Stimulated activated naive CD8-positive, alpha-beta T cell treated with anti-CD3 and anti-CD28 coated beads, Interleukin-15, Interleukin-2, amounts not matched to agents 100 ng/mL and 50 ng/mL, for 24 hours (primary cell): Measurements from ENCODE around the gene DIAPH3.
"Not testable (repeated sequence)": the region's sequence is repeated elsewhere in the genome, so short reads cannot be mapped to it uniquely, and the experiment has no call there.

ENCODE experiments used
- H3K27ac Mint-ChIP-seq: one replicate; pipeline ENCODE4 v1.8.0; 2021; ENCODE audit warnings: mild to moderate bottlenecking, mixed read lengths
- H3K27me3 Mint-ChIP-seq: one replicate; pipeline ENCODE4 v1.8.0; 2021; ENCODE audit warnings: mixed read lengths
- H3K36me3 Mint-ChIP-seq: one replicate; pipeline ENCODE4 v1.8.0; 2021; ENCODE audit warnings: low read depth, mixed read lengths
- H3K4me1 Mint-ChIP-seq: one replicate; pipeline ENCODE4 v1.8.0; 2021; ENCODE audit warnings: low read depth, mixed read lengths
- H3K4me3 Mint-ChIP-seq: one replicate; pipeline ENCODE4 v1.8.0; 2021; ENCODE audit warnings: mild to moderate bottlenecking, mixed read lengths
- H3K9me3 Mint-ChIP-seq: one replicate; pipeline ENCODE4 v1.8.0; 2021; ENCODE audit warnings: mixed read lengths

DIAPH3 gene

DNA sequence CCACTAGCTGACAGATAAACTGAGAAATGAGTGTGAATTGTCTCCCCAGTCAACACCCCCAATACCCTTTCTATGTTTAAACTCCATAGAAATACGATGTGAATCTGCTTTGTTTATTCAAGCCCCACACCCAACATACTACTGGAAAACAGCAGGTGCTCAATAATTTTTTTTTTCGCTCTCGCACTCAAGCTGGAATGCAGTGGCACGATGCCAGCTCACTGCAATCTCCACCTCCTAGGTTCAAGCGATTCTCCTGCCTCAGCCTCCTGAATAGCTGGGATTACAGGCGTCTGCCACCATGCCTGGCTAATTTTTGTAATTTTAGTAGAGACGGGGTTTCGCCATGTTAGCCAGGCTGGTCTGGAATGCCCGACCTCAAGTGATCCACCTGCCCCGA is 123.1 kb downstream of the DIAPH3 start:
- not testable (repeated sequence) for H3K36me3 Mint-ChIP-seq, H3K27ac Mint-ChIP-seq, H3K27me3 Mint-ChIP-seq, H3K4me3 Mint-ChIP-seq, H3K4me1 Mint-ChIP-seq, H3K9me3 Mint-ChIP-seq

DNA sequence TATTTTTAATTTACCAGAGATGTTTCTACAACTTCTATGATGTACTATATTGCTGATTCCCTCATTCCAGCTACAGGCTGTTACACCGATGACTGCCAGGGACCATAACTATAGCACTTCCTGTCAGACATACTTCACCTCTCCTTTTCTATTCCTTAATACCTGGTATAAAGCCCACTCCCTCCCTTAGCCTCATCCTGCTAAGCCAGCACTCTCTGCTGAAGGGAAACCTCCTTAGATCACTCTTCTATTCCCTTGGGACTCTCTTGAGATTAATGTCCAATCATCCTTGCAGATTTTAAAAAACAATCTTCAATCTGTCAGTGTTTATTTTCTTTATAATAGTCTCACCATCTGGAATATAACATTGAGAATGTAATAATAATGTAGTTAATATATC is 127.9 kb downstream of the DIAPH3 start:
- Mint-ChIP-seq H3K27ac (no peak overlapping the region), H3K36me3 (peaks cover 9% of the 10 kb centered on the region), H3K9me3 (no peaks in the 10 kb centered on the region), H3K4me1 (no peaks in the 10 kb centered on the region), H3K27me3 (no peaks in the 10 kb centered on the region), H3K4me3 (no peak overlapping the region)

DNA sequence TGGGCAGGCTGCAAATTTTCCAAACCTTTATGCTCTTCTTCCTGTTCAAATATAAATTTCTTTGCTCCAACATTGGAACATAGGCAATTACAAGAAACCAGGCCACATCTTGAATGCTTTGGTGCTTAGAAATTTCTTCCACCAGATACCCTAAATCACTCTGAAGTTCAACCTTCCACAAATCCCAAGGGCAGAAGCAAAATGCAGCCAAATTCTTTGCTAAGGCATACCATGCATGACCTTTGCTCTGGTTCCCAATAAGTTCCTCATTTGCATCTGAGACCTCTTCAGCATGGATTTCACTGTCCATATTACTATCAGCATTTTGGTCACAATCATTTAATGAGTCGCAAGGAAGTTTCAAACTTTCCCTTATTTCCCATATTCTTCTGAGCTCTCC is 130.9 kb downstream of the DIAPH3 start:
- Mint-ChIP-seq H3K36me3 (peaks cover 9% of the 10 kb centered on the region), H3K9me3 (no peaks in the 10 kb centered on the region), H3K27me3 (no peaks in the 10 kb centered on the region), H3K4me3 (no peak overlapping the region), H3K27ac (no peak overlapping the region), H3K4me1 (no peaks in the 10 kb centered on the region)

DNA sequence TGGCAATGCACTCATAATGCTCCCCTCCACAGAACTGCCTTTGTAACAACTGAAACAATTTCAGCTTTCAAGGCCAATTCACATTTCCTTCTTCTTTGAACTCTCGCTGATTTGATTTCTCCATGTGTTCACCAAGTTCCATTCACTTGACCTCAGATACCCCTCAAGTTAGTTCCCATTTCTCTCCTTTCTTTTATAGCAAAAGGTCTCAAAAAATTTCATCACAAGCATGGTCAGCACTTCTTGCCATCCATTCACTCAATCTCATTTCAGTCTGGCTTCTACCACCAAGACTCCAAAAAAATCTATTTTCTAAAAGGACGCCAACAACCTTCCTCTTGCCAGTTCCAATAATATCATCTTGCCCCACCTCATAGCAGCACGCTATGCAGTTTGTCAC is 135.7 kb downstream of the DIAPH3 start:
- Mint-ChIP-seq H3K9me3 (peaks cover 9% of the 10 kb centered on the region), H3K36me3 (peaks cover 9% of the 10 kb centered on the region), H3K4me3 (no peak overlapping the region), H3K4me1 (no peaks in the 10 kb centered on the region), H3K27me3 (no peaks in the 10 kb centered on the region), H3K27ac (no peak overlapping the region)

DNA sequence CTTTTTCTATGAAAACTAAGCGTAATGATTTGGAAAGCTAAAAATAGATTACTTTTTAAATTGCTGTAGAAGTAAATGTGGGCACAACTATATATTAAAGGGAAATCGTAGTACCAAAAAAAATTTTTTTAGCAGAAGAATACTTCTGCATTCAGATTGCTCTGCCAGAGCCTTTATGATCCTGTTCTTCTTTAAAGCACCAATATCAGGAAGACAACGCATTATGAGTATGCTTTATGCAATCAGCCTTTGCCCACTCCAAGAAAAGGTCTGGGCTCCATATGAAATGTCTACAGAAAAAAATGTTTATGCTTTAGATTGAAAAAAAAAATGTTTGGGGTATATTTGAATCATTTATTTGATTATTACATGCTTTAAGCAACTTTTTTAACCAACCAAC is 137.4 kb downstream of the DIAPH3 start:
- no peaks in the 10 kb centered on the region for H3K4me1 Mint-ChIP-seq
- H3K4me3 Mint-ChIP-seq: no peak overlapping the region
- peaks cover 9% of the 10 kb centered on the region for H3K36me3 Mint-ChIP-seq
- H3K27me3 Mint-ChIP-seq: no peaks in the 10 kb centered on the region
- peaks cover 9% of the 10 kb centered on the region for H3K9me3 Mint-ChIP-seq
- H3K27ac Mint-ChIP-seq: no peak overlapping the region

DNA sequence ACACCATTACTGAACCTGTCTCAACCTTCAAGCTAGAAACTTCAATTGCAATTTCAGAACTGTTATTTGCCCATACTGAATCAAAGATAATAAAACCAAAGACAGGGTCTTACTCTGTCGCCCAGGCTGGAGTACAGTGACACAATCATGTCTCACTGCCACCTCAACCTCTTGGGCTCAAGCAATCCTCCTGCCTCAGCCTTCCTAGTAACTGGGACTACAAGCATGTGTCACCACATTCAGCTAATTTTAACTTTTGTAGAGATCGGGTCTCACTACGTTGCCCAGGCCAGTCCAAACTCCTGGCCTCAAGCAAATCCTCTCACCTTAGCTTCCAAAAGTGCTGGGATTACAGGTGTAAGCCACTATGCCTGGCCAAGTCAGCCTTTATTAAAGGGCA is 143.4 kb downstream of the DIAPH3 start:
- H3K27me3 Mint-ChIP-seq: no peaks in the 10 kb centered on the region
- peaks cover 9% of the 10 kb centered on the region for H3K36me3 Mint-ChIP-seq
- H3K4me3 Mint-ChIP-seq: no peak overlapping the region
- no peak overlapping the region for H3K27ac Mint-ChIP-seq
- no peaks in the 10 kb centered on the region for H3K4me1 Mint-ChIP-seq
- H3K9me3 Mint-ChIP-seq: peaks cover 13% of the 10 kb centered on the region

DNA sequence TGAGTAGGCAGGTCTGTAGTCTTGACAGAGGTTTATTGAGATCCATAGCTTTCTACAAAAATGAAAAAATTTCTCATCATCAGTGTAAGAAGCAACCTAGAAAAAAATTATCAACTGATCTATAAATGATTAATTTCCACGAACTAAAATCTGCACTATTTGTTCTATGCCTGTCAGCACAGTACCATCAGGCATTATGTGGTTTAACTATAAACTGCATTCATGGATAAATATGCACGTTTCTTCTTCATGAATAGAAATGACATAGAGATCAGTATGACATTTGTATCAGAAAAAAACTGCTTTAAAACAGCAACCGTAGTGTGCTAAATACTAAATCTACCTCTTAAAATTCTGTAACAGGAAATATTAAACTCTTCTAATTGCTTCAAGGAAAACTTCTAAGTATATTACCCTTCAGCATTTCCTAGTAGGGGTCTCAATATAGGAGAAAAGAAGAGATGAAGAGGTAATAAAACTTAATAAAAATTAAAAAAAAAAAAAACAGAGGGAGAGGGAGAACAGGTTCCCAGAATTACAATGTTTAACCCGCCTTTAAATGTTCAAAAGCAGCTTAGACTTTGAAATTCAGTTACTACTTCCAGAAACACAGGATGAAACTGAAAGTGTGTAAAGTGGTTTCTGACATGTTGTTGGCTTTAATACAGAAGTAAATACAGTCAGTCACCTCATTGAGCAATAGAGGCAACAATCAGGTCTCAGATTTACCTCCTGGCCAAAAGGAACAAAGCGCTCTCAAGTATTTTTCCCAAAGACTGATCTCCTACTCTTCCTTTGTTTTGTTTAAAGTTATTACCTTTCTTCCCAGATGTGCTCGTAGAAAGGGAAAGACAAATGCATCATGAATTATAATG is 144.4 kb downstream of the DIAPH3 start:
- peaks cover 9% of the 10 kb centered on the region for H3K9me3 Mint-ChIP-seq
- H3K36me3 Mint-ChIP-seq: peaks cover 4% of the 10 kb centered on the region
- no peak overlapping the region for H3K27ac Mint-ChIP-seq
- no peak overlapping the region for H3K4me3 Mint-ChIP-seq
- no peaks in the 10 kb centered on the region for H3K27me3 Mint-ChIP-seq
- no peaks in the 10 kb centered on the region for H3K4me1 Mint-ChIP-seq

DNA sequence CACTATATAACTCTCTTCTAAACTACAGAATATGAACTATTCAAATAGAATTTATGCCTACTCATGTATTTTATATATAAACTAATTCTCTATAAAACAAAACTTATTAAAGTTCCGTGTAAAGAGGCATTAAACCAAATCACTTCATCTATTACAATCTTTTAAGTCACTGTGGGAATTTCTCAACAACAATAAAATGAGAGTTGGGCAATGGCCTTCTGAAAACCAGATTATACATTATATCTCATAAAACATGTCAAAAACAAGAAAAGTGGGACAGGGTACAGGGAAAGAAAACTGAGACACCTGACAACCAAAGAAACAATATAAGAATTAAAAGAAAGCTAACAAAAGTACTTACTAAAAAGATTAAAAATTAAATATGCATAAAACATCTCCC is 145.2 kb downstream of the DIAPH3 start:
- Mint-ChIP-seq H3K9me3 (peaks cover 4% of the 10 kb centered on the region), H3K4me1 (no peaks in the 10 kb centered on the region)

DNA sequence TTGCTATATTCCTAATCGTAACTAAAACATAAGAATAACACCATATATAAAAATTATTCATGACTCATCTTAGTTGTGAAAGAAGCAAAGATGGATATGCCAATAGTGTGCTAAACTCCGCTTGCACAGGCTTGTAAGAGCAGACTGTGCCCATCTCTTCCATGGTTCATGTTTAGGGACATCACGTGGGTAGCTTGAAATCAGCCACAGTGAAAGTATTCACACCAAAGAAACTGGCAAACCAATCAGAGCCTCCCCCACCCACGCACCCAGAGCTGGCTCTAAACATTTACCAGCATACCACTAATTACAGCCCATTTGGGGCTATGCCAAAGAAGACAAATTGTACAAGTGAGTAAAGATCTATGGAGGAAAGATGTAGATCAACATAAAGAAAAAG is 147.5 kb downstream of the DIAPH3 start:
- no peak overlapping the region for H3K27ac Mint-ChIP-seq
- peaks cover 4% of the 10 kb centered on the region for H3K9me3 Mint-ChIP-seq
- H3K36me3 Mint-ChIP-seq: no peaks in the 10 kb centered on the region
- H3K4me3 Mint-ChIP-seq: no peak overlapping the region
- no peaks in the 10 kb centered on the region for H3K4me1 Mint-ChIP-seq
- H3K27me3 Mint-ChIP-seq: no peaks in the 10 kb centered on the region

More for the DNA sequence above, 145.2 kb downstream of the DIAPH3 start:
- H3K27ac Mint-ChIP-seq: no peak overlapping the region
- no peaks in the 10 kb centered on the region for H3K36me3 Mint-ChIP-seq
- H3K27me3 Mint-ChIP-seq: no peaks in the 10 kb centered on the region
- no peak overlapping the region for H3K4me3 Mint-ChIP-seq

DNA sequence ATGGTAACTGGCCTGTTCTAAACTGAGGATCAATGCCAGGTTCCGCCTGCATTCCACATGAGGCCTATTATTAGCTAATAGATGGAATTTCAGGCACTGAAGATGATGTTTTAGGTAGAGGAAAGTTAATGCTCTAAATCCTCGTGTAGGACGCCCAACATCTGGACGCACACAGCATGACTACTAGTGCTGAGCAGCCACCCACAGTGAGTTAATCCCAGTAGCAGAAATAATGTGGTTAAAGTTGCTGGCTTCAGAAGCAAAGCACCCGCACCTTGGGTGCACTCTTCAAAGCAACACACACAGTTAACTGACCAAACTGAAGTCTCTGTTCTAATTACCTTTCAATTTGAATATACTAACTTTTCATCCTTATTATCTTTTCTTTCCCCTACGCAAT is 150.6 kb downstream of the DIAPH3 start:
- no peaks in the 10 kb centered on the region for H3K4me1 Mint-ChIP-seq
- H3K36me3 Mint-ChIP-seq: no peaks in the 10 kb centered on the region
- no peak overlapping the region for H3K4me3 Mint-ChIP-seq
- no peak overlapping the region for H3K27ac Mint-ChIP-seq
- no peaks in the 10 kb centered on the region for H3K9me3 Mint-ChIP-seq
- no peaks in the 10 kb centered on the region for H3K27me3 Mint-ChIP-seq

DNA sequence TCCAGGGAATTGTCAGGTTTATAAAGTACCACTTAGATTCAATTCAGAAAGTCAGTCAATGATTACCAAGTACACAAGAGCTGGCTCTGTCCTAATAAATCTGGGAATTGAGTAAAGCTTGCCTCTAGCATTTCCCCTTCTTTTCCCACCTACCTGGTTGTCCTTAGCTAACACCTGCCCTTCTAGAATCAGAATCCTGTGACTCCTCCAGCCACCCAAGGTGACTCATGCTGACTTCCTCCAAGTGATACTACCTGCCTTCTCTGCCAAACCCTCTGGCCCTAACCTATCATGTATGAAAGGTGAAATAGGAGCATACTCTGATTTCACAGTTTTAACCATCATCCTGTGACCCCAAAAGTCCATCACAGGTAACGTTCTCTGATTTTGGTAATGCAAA is 151.2 kb downstream of the DIAPH3 start:
- no peaks in the 10 kb centered on the region for H3K9me3 Mint-ChIP-seq
- H3K36me3 Mint-ChIP-seq: no peaks in the 10 kb centered on the region
- no peaks in the 10 kb centered on the region for H3K27me3 Mint-ChIP-seq
- no peak overlapping the region for H3K4me3 Mint-ChIP-seq
- no peaks in the 10 kb centered on the region for H3K4me1 Mint-ChIP-seq
- no peak overlapping the region for H3K27ac Mint-ChIP-seq

DNA sequence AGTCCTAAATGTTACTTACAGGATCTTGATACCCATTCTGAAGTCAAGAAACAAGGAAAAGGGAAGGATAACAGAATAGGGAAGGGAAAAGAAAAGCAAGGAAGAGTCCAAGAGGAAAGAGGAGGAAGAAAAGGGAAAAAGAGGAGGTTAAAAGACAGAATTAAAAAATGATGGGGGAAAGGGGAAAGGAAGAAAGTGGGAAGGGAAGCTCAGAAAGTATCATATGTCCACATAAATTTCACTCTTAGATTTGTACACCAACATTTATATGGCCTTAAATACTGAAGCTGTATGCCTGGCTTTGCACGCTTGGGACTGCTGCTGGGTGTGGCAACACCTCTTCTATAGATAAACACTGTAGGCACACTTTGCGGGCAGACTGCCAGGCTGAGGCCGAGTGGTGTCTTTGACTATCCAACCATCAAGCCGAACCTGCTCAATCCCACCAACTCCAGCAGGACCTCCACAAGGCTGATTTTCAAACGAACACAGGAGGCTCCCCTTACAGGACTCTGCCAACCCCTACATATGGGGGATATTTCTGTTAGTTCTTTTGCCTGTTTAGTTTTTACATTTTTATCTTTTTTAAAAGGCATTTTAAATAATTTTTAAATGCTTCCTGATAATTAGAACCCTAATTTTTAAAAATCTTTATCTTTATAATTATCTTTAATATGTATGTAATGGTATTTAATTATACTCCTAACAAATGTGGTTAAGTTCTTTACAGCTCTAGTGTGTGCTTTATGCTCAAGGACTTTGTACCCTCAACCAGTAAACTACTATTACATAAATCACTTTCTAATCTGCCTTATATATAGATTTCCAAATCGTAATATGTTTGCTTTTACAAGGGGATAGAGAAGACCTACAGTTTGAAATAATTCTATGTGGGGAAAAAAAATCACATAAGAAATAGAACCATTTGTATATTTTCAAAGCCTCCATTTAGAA is 154.2 kb downstream of the DIAPH3 start:
- no peak overlapping the region for H3K4me3 Mint-ChIP-seq
- H3K36me3 Mint-ChIP-seq: no peaks in the 10 kb centered on the region
- no peaks in the 10 kb centered on the region for H3K9me3 Mint-ChIP-seq
- no peaks in the 10 kb centered on the region for H3K27me3 Mint-ChIP-seq
- no peaks in the 10 kb centered on the region for H3K4me1 Mint-ChIP-seq
- no peak overlapping the region for H3K27ac Mint-ChIP-seq

DNA sequence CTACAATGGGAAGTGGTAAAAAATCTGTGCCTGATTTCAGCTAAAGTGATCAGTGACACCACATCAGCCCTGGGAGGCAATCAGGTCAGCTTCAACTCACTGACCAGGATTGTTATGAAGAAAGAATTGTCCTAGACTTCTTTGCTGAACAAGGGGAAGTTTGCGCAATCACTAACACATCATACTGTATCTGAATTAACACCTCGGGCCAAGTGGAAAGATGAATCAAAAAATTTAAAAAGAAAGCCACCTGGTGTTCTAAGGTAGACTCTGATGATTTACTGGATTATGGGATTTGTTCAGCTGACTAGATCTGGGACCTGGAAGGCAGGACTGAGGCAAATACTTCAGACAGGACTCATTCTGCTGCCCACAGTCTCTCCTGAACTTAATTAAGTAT is 161.8 kb downstream of the DIAPH3 start:
- Mint-ChIP-seq H3K4me3 (no peak overlapping the region), H3K27me3 (no peaks in the 10 kb centered on the region), H3K36me3 (no peaks in the 10 kb centered on the region), H3K27ac (no peak overlapping the region), H3K4me1 (no peaks in the 10 kb centered on the region), H3K9me3 (no peaks in the 10 kb centered on the region)

DNA sequence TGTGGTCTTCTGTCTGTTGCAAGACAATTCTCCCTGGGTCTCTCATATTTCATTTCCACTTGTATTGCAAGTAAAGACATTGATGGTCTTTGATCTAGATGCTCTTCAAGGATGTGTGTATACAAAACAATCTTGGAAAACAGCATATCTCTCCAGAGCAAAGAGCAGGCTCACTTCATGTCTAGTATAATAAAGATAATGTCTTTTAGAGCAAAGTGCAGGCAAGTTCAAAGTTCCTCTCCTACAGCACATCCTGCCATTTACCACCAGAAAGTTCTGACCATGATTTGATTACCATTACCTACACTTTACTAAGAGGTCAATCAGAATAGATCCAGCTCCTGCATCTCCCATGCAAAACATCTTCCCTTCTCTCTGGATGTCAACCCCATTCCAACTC is 162.8 kb downstream of the DIAPH3 start:
- Mint-ChIP-seq H3K9me3 (no peaks in the 10 kb centered on the region), H3K36me3 (no peaks in the 10 kb centered on the region), H3K27ac (no peak overlapping the region), H3K27me3 (no peaks in the 10 kb centered on the region), H3K4me1 (no peaks in the 10 kb centered on the region), H3K4me3 (no peak overlapping the region)

DNA sequence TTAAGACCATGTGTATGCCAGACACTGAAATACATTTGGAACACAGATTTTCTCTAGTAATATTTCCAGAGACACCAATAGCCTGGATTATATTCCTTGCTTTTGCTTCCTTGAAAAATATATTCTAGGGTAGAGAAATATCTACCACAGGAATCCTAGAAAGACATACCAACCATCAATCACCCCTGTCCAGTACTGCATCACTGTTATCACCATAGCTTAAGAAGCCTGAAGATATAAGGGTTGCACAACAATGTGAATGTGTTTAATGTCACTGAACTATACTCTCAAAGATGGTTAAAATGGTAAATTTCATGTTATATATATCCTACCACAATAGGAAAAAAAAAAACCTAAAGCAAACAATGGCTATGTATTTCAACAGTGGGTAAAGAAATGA is 163.6 kb downstream of the DIAPH3 start:
- Mint-ChIP-seq H3K9me3 (no peaks in the 10 kb centered on the region), H3K4me3 (no peak overlapping the region), H3K27me3 (no peaks in the 10 kb centered on the region), H3K4me1 (no peaks in the 10 kb centered on the region), H3K36me3 (no peaks in the 10 kb centered on the region), H3K27ac (no peak overlapping the region)
